GM10266 (cell line): ENCODE data around the gene GLB1L3.

ENCODE experiments used
- DNase-seq: peaks from one replicate; pipeline ENCODE4 v3.0.0; 2012; ENCODE audit errors: extremely low spot score
- TF ChIP-seq, protein P1 (sequence below): IDR thresholded peaks from 2 replicates; pipeline ENCODE4 v1.5.1; 2012; ENCODE audit warnings: mild to moderate bottlenecking, low read depth; ENCODE audit not compliant: control insufficient read depth, insufficient read depth; ENCODE audit errors: missing control alignments

GLB1L3 gene

DNA sequence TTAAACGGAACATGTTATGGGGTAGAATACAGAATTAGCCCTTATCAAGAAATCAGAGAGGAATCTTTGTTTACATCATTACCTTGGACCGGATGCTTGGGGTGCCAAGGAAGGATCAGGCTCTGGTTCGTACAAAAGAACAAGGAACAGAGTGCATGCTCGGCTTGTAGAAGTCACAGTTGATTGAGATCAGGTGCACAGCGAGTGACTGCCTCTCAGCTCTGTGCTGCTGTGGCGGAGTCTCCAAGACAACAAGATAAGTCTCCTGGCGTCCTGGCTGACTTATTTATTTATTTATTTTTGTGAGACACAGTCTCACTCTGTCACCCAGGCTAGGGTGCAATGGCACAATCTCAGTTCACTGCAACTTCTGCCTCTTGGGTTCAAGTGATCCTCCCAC is 87.4 kb downstream of the GLB1L3 start:
- no peak for DNase-seq
- TF ChIP-seq, protein P1, sequence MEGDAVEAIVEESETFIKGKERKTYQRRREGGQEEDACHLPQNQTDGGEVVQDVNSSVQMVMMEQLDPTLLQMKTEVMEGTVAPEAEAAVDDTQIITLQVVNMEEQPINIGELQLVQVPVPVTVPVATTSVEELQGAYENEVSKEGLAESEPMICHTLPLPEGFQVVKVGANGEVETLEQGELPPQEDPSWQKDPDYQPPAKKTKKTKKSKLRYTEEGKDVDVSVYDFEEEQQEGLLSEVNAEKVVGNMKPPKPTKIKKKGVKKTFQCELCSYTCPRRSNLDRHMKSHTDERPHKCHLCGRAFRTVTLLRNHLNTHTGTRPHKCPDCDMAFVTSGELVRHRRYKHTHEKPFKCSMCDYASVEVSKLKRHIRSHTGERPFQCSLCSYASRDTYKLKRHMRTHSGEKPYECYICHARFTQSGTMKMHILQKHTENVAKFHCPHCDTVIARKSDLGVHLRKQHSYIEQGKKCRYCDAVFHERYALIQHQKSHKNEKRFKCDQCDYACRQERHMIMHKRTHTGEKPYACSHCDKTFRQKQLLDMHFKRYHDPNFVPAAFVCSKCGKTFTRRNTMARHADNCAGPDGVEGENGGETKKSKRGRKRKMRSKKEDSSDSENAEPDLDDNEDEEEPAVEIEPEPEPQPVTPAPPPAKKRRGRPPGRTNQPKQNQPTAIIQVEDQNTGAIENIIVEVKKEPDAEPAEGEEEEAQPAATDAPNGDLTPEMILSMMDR = no peak

DNA sequence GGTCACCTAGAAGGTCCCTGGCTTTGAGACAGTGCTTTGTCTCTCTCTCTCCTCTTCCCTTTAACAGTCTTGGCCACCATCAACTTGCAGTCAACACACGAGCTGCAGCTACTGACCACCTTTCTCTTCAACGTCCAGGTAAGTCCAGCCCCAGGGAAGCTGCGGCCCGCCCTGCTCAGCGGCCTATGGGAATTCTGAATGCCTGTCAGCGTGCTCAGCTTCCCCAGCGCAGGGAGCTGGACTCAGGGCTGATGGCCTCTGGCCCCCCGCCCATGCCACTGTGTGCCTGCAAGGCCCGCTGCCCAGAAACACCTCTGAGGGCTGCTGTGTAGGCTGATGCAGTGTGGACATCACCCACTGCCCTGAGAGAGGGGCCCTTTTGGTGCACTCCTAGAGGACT is 88.1 kb downstream of the GLB1L3 start:
- TF ChIP-seq, protein P1 = no peak
- DNase-seq = no peak

- DNase-seq = no peak
- TF ChIP-seq, protein P1 = no peak
These were observed 89.1 kb downstream of the GLB1L3 start for GRCh38 chr11:134365011-134365925.

- no peak for DNase-seq
- TF ChIP-seq, protein P1 = no peak
These were observed 90.1 kb downstream of the GLB1L3 start for GRCh38 chr11:134366254-134366653.

DNA sequence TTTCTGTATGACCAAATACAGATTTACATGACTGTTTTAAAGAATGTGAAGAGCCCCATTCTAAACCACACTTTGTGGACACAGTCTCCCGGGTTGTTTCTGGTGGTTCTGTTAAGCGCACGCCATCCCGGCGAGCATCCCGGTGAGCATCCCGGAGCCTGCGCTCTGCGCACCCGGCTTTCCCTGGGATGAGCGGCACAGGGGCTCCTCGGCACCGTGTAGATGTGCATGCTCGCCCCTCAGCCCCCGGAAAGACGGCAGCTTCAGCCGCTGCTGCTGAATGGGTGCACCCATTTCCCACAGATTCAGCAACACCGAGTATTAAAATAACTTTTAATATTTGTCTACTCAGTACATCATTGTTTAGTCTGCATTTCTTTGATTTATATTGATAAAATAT is 91.6 kb downstream of the GLB1L3 start:
- TF ChIP-seq, protein P1 = no peak
- DNase-seq = no peak
